GM18526 (cell line): Measurements from ENCODE around the gene ARHGEF1.

ENCODE experiments used
- POLR2A ChIP-seq: IDR thresholded peaks from 3 replicates; pipeline ENCODE4 v1.6.1; 2011; ENCODE audit not compliant: insufficient read length; ENCODE audit errors: extremely low read depth

ARHGEF1 gene

DNA sequence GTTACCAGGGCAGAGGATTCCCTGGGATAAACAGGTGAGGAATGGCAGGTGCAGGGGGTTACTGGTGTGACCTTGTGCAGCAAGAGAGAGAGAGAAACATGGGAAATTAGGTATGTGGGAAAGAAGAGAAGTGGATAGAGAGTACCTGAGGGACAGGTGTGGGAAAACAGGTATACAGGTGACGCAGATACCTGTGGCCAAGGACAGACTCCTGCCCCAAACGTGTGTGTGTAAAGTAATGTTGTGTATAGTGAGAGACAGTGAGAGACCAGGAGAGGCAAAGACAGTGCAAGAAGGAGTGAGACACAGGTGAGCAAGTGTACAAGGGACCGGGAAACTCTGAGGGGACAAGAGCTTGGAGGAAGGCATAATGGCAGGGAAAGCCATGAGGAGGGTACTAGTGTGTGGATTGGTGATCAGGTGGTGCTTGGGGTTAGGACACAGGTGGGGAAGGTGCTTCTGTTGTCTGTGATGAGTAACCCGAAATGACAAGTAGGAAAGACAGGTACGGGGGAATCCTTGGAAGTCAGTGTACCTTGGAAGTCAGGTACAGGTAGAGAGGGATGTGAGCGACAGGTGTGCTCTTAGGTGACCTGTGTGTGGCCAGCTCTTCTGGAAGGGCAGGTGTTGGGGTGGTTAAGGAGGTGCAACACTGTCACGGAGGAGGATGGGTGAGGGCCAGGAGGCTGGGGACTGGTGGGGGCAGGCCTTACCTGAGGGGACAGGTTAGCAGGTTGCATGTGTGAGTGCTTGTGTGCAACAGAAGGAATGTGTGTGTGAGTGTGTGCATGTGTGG lies 42.4 kb downstream of the ARHGEF1 start:
- no peak for TF ChIP-seq POLR2A

GRCh38 chr19:41926028-41926762 lies 43.2 kb downstream of the ARHGEF1 start:
- TF ChIP-seq POLR2A: no peak

DNA sequence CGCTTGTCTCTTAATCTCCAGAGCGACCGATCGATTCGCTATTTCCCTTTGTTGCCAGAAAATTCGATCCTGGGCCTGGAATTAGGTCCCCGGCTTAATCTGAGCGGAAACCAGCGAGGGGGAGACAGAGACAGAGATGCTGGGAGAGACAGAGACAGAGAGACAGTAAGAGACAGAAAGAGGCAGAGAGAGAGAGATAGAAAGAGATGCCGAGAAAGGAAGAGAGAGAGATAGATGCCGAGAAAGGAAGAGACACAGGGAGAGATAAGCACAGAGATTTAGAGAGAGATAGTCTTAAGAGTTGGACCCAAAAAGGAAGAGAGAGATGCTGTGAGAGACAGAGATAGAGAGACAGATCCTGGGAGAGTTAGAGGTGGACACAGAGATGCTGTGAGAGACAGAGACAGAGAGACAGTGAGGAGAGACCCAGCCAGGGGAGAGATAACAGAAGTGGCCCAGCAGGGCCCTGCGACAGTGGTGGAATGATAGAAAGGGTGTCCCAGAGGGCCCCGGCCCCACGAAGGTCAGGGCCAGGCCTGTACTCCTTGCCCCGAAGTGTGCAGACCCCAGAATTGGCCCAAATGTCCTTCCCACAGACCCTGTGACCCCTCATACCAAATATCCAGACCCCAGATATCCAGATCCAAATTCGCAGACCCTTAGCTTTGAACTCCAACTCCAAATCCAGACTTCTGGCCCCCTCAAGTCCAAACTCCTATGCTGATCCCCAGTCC lies 43.9 kb downstream of the ARHGEF1 start:
- no peak for TF ChIP-seq POLR2A

- no peak for TF ChIP-seq POLR2A
These were observed 44.7 kb downstream of the ARHGEF1 start for GRCh38 chr19:41927497-41928192.

DNA sequence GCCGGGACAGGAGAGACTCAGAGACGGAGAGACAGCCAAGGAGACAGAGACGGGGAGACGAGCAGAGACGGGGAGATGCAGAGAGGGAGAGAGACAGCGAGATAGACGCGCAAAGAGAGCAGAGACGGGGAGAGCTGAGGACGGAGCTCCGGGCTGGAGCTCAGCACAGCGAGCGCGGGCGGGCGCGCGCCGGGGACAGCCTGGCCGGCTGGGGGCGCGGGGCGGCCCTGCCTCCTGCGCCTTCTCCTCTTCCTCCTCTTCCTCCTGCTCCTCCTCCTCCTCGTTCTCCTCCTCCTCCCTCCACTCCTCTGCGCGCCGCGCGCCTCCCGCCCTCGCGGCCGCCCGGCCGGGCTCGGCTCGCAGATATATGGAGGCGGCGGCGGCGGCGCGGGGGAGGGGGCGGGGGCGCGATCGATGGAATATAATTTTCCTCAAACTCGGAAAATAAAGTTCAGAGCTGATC lies 45.3 kb downstream of the ARHGEF1 start, which contains the start of gene ERFL:
Gene ERFL, minus strand, starts transcription at position 229 of the 463 bp plus-strand sequence. CDS start 15,530 bp downstream, outside the sequence.
- no peak for TF ChIP-seq POLR2A

DNA sequence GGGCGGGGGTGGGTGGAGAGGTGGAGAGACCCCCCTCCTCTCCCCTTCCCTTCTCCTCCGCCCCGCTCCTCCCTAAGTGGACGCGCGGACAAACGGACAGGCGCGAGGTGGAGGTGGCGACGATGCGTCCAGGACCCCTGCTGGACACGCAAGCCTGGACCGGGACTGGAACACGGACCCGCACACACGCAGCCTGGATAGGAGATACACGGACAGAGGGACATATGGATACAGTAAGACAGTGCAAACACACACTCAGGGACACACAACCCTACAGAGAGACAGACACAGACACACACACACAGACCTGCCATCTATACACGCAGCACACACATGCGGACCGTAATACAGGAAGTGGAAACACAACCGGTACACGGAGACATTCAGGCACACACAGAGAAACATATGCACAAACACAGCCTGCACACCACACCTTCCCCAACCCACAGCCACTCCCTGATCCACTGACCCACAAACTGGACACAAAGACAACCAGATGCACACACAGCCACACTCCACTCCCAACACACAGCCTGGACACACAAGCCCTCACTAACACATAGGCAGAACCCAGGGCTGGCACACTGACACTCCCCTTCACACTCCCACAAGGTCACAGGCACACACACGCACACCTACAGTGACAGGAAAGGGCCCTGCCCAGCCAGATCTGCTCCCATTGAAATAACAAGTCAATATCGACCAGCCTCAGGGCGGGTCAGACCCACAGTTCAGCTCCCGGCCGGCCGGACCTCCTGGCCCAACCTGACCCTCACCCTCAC lies 46.0 kb downstream of the ARHGEF1 start:
- no peak for TF ChIP-seq POLR2A

DNA sequence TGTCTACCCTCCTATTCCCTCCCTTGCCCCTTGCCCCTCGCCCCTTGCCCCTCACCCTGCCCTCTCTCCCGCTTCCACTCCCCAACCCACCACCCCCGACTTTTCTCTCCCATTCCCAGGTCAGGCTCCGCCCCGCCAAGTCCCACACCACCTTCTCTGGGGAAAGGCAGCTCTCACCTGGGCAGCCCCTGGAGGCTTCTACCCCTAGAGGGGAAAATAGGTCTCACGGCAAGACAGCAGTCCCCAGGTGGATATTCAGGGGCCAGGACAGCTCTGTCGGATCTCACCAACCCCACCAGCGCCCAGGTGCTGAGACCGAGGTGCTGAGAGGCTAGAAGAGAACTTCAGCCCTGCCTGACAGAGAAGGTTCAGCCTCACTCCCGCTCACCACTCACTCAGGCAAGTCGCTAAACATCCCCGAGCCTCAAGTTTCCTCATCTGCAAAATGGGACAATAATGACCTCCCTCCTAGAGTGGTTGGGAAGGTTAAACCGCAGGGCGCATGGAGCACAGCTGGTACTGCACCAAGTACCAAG lies 46.6 kb downstream of the ARHGEF1 start:
- TF ChIP-seq POLR2A: no peak

GRCh38 chr19:41930322-41930722 lies 47.3 kb downstream of the ARHGEF1 start:
- TF ChIP-seq POLR2A: no peak

- TF ChIP-seq POLR2A: no peak
These were observed 48.1 kb downstream of the ARHGEF1 start for GRCh38 chr19:41930926-41931592.

GRCh38 chr19:41932259-41932719 lies 49.3 kb downstream of the ARHGEF1 start:
- no peak for TF ChIP-seq POLR2A

DNA sequence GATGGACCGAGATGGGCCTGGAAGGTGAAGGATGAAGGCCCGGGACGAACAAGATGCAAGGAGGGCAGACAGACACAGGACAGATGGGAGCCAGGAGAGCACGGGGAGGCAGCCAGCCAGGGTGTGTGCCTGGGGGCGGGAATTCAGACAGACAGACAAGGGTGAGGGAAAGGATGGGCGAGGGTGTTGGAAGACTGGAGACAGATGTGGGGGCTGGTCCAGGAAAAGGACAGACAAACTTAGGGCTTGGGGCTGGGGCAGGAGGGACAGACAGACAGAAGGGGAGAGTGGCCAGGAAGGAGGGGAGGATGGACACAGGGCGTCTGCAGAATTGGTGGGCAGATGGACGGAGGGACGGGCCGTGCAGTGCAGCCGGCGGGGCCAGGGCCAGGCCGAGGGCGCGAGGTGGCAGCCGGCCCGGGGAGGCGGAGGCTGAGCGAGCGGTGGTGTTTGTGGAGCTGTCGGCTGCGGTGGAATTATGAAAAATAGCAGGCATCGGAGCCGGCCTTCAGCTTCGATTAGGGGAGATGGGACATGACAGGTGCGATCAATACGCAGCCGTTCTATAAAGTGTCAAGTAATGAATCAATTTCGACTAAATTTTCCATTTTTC lies 49.8 kb downstream of the ARHGEF1 start:
- no peak for TF ChIP-seq POLR2A

DNA sequence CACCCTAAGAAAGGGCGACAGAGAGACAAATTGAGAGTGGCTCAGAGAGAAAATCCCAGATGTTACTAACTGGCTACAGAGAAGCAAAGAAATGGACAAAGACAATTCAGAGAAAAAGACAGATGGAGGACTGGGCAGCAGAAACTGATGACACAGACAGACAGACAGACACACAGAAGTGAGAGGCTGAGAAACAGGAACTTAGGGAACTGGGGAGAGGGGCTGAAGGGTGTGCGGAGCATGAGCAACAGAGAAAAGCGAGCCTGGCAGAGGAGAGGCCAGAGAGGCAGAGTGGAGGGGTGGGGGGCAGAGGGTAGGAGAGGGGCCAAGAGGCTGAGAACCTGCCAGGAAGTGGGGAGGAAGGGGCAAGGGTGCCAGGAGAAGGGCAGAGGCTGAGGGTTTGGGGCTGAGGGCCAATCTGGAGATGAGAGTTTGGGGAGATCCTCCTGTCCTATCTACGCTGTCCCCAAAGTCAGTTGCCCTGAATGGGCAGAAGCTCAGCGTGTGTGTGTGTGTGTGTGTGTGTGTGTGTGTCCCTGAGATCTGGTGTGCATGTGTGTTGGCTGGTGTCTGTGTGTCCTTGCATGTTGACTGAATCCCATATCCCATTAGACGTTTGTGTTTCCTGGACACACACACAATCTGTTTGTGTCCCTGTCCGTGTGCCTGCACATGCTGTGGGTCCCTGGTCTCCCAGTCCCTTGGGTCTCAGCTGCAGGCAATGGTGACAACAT lies 50.9 kb downstream of the ARHGEF1 start:
- TF ChIP-seq POLR2A: no peak
